Activated naive CD8-positive, alpha-beta T cell treated with anti-CD3 and anti-CD28 coated beads, Interleukin-2, amount 50 U/mL, for 16 hours (primary cell): ENCODE measurements around the gene PODXL.
A peak's percentile ranks its signal among the peaks of the same experiment; 100 is the strongest.
"Not testable (repeated sequence)": the region's sequence is repeated elsewhere in the genome, so short reads cannot be mapped to it uniquely, and the experiment has no call there.

ENCODE experiments used
- DNase-seq: peaks from one replicate; pipeline ENCODE4 v3.0.0-alpha.2; 2020; ENCODE audit warnings: low read depth, low spot score

Gene PODXL

GRCh38 chr7:131511774-131512535 lies 44.5 kb downstream of the PODXL start:
- DNase-seq, result no peak

GRCh38 chr7:131511071-131511470 lies 45.4 kb downstream of the PODXL start:
- no peak for DNase-seq

GRCh38 chr7:131509781-131510180 lies 46.6 kb downstream of the PODXL start:
- DNase-seq, result no peak

- no peak for DNase-seq
Observed at GRCh38 chr7:131508754-131509486, 47.5 kb downstream of the PODXL start.

GRCh38 chr7:131507592-131508331 lies 48.7 kb downstream of the PODXL start:
- DNase-seq, result peak; percentile 66

- DNase-seq, result no peak
Observed at GRCh38 chr7:131506597-131506996, 49.8 kb downstream of the PODXL start.

- DNase-seq, result no peak
Observed at GRCh38 chr7:131505636-131506557, 50.5 kb downstream of the PODXL start.

GRCh38 chr7:131505037-131505620 lies 51.3 kb downstream of the PODXL start:
- not testable (repeated sequence) for DNase-seq

- no peak for DNase-seq
Observed at GRCh38 chr7:131504157-131504899, 52.1 kb downstream of the PODXL start.

- DNase-seq, result no peak
Observed at GRCh38 chr7:131503639-131504038, 52.8 kb downstream of the PODXL start.

- DNase-seq, result no peak
Observed at GRCh38 chr7:131502810-131503508, 53.5 kb downstream of the PODXL start.

- no peak for DNase-seq
Observed at GRCh38 chr7:131501930-131502685, 54.3 kb downstream of the PODXL start.

- no peak for DNase-seq
Observed at GRCh38 chr7:131501422-131501821, 55.0 kb downstream of the PODXL start.

GRCh38 chr7:131500357-131500756 lies 56.1 kb downstream of the PODXL start:
- no peak for DNase-seq

- DNase-seq, result no peak
Observed at GRCh38 chr7:131499801-131500200, 56.6 kb downstream of the PODXL start.

- DNase-seq, result no peak
Observed at GRCh38 chr7:131498237-131498885, 58.1 kb downstream of the PODXL start.

- DNase-seq, result no peak
Observed at GRCh38 chr7:131497454-131497853, 59.0 kb downstream of the PODXL start.
